IMR-90 (cell line): Measurements from ENCODE around the gene ERC2.

Source experiments
- POLR2A ChIP-seq: IDR thresholded peaks from 2 replicates; pipeline ENCODE4 v1.6.1; 2012; ENCODE audit warnings: mild to moderate bottlenecking, low read depth, low read length
- RCOR1 ChIP-seq: IDR thresholded peaks from 2 replicates; pipeline ENCODE4 v1.6.1; 2012; ENCODE audit warnings: mild to moderate bottlenecking, low read length, improper control_type of control experiment; ENCODE audit not compliant: insufficient replicate concordance

- TF ChIP-seq POLR2A (no peak), RCOR1 (peak; percentile 33)
Measured at GRCh38 chr3:55750525-55750924, 717.7 kb downstream of the ERC2 start.
